SH-SY5Y (cell line): Measurements from ENCODE around the gene VAV2.

ENCODE experiments used
- GATA2 ChIP-seq: IDR thresholded peaks from 2 replicates; pipeline ENCODE4 v1.6.1; 2011; ENCODE audit warnings: mild to moderate bottlenecking, low read depth, low read length
- GATA3 ChIP-seq: IDR thresholded peaks from 2 replicates; pipeline ENCODE4 v1.6.1; 2011; ENCODE audit warnings: low read depth, mild to moderate bottlenecking, low read length, moderate library complexity

GRCh38 chr9:133986061-133986460, 6.1 kb downstream of the VAV2 start:
- TF ChIP-seq GATA2 (no peak), GATA3 (no peak)
